DMS 273 (cell line): ENCODE measurements around the gene NCAPD2.

ENCODE experiments used
- DNase-seq: peaks from one replicate; lab custom pipeline; 2025; ENCODE audit not compliant: unreplicated experiment; lab: John Stamatoyannopoulos, UW

Gene NCAPD2

DNA sequence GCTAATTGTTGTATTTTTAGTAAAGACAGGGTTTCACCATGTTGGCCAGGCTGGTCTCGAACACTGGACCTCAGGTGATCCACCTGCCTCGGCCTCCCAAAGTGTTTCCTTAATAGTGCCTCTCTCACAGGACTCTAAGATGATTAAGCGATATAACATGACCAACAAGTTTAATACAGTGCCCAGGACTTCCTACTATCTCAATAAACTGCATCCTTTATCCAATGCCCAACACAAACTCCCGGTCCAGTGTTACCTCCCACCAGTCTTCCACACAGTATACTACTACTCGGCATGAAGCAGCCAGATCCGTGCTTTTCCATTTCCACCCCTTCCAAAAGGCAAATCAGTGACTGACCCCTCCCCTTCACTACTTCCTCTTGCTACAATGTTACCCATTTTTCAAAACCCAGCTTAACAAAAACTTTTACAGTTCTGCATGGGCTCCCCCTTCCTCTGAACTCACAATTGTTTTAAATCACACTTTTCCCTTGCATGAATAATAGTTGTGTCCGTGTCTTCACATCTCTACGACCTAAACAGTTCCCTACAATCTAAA lies 73.3 kb downstream of the NCAPD2 start:
- DNase-seq = no peak

DNA sequence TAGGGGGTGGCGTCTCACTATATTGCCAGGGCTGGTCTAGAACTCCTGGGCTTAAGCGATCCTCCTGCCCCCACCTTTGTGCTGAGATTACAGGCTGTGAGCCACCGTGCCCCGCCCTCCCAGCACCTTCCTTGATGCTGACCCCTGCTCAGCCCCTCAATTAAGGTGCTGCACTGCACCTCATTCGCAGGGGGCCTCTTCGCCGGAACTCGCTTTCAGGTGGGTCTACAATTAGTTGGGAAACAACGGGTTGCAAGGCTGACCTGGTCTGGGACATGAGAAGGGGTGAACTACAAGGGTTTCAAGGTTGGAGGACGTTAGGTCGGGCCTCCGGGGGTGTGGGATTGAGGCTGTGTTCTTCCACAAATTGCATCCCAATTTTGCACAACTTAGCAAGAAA lies 75.4 kb downstream of the NCAPD2 start:
- no peak for DNase-seq

DNA sequence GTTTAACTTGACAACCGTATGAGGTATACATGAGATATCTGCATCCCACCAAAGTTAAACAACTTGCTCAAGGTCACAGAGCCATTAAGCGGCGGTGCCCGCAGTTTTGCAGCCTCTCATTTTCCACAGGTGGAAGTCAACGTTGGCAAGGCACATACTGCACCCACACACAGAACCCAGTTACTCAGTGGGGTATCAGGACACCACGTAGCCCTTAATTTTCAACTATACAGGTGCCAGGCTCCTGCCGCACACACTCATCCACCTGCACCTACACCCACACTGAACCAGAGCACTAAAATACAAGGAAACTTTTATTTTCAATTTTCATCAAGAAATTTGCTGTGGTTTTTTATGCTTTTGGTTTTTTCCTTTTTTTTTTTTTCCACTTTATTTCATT lies 75.9 kb downstream of the NCAPD2 start:
- no peak for DNase-seq

DNA sequence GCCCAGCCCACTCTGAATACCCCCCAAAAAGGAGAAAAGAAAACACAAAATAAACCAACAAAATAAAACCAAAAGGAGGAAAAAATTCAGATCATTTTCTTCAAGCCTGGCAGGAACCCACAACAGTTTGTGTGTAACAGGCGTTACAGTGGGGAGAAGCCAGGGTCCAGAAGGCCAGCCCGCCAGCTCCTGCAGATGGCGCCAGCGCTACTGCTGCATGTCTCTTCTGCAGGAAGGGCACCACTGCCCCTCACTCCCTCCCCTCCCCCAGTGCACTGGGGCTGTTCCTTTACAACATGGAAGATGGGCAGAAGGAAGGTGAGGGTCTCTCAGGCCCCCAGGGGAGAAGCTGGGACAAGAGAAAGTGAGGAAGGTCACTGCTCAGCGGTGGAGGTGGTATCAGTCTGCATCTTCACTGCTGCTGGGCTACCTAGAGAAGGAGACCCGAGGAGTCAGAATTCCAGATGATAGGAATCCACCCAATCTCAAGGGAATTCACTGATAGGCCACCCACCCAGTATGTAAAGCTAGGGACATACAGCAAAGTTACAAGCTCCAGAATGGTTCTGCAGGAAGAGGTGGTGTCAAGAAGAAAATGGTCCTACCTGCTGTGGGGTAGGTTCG lies 76.5 kb downstream of the NCAPD2 start:
- peak; percentile 72 for DNase-seq

DNA sequence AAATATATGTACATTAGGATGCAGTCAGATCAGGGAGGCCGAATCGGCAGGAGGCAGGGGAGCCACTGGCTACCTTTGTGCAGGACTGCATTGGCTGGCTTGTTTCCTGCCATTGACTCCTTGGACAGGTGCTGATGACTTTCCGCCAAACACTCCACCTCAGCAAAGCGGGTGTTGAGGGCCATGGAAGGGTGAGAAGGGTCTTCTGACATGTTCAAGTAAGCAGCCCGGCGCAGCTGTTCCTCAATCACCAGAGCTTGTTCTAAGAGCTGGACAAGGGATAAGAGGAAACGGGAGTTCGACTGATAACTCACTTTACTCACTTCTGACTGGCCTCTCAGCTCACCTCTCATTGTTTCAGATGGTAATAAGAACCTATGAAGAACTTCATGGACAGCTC lies 79.1 kb downstream of the NCAPD2 start:
- no peak for DNase-seq

DNA sequence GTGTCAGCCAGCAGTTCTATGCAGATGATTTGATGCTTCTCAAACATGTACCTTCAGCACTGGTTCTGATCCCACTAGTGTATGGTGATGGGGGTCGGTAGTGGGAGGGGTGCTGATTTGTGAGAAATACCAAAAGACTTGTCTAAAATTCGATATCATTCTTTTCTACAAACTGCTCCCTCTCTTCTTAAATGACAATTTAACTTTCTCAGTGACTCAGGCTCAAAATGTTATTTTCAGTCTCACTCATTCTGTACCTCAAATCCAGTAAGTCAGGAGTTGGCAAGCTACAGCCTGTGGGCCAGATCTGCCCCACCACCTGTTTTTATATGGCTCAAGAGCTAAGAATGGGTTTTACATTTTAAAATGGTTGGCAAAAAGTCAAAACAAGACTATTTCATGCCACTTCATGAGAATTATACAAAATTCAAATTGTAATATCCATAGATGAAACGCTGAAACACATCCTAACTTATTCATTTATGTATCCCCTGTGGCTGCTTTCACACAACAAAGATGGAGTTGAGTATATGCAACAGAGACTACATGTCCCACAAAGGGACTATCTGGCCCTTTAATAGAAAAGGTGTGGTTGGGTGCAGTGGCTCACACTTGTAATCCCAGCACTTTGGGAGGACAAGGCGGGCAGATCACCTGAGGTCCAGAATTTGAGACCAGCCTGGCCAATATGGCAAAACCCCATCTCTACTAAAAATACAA lies 80.8 kb downstream of the NCAPD2 start:
- DNase-seq = no peak

DNA sequence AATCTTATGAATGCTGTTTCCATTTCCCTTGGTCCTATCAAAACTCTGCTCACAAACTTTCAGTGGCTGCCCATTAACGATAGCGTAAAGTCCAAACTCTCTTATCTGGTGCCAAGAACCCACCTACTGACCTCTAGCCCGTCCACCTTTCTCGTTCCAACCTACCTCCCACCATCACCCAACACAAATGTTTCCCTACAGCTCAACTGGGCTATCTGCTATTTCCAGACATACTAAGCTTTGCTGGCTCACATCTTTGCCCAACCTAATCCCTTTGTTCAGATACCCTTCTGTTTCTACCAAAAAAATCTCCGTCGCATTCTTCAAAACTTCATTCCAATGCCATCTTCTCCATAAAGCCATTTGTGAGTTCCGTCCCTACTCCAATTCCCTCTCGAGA lies 81.7 kb downstream of the NCAPD2 start:
- no peak for DNase-seq
